Mesothelial cell of epicardium (in vitro differentiated cells): ENCODE data around the gene PRAC1. TPM values are rescaled to one million over a fixed set of nuclear protein-coding genes. Genes with fewer than 3 reads are reported as not detected.

Experiments
- DNase-seq, 2 experiments: peaks; one replicate each; pipeline ENCODE4 v3.0.0; 2021; ENCODE audit warnings: low spot score in 2 of 2; ENCODE audit not compliant: unreplicated experiment in 2 of 2
- H3K27ac Mint-ChIP-seq: 2 replicates; pipeline ENCODE4 v1.8.0; 2021; ENCODE audit warnings: mixed read lengths
- H3K27me3 Mint-ChIP-seq: 2 replicates; pipeline ENCODE4 v1.8.0; 2021; ENCODE audit warnings: low read depth, mixed read lengths
- H3K36me3 Mint-ChIP-seq: 2 replicates; pipeline ENCODE4 v1.8.0; 2021; ENCODE audit warnings: mixed read lengths
- H3K4me1 Mint-ChIP-seq: 2 replicates; pipeline ENCODE4 v1.8.0; 2021; ENCODE audit warnings: mixed read lengths
- H3K4me3 Mint-ChIP-seq: 2 replicates; pipeline ENCODE4 v1.8.0; 2021; ENCODE audit warnings: mild to moderate bottlenecking, moderate library complexity, mixed read lengths
- H3K9me3 Mint-ChIP-seq: 2 replicates; pipeline ENCODE4 v1.8.0; 2021; ENCODE audit warnings: mixed read lengths
- total RNA-seq: library from RNA; stranded (reverse); gene quantifications from 3 replicates; pipeline ENCODE4 v1.2.1, GENCODE V29; 2021
- TF ChIP-seq, protein P1 (sequence below): fragments of 200-600 bp; sonication (generic); IDR thresholded peaks from one replicate; pipeline ENCODE4 v1.5.0; 2021; ENCODE audit warnings: antibody characterized with exemption; ENCODE audit not compliant: unreplicated experiment

The PRAC1 gene
- total RNA-seq, 1 donor from 2014 or later: 14.0 TPM

DNA sequence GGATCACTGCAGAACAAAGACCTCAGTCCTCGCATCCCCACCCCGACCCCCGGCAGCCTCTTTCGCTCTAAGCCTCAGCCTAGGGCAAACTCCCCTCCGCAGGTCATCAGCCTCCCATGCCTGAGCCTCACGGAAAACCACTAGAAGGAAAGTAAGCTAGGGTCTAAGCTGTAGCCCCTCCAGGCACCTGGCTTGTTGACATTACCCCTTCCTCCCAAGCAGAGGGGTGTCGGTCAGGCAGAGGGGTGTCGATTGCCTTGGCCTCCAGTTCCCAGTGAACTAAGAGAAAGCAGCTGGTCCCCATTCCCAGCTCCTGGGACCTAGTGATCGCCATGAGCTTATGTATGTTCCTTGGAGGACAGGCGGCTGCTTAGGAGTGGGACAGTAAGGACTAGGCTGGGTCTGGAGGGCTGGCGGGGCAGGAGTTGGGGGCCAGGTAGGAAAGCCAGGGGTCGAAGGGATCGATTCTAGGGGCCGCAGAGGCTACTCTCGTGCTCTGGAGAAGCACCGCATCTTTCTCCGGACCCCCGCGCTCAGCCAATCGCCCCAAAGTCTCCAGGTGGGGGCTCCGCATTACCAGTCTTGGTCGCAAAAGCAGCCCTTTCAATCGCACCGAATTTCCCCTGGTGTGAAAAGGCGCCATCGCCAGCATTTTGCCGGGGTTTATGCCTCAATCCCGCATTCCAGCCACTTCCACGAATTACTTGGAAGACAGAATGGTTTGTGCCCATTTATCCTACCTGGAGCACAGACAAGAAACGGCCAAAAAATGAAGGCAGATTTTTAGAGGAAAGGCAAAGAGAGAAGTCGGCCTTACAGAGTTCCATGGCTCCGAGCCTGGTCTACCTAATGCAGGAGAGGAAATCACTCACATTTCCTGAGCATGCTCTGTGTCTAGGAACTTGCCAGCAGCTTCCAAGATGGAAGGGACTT lies 27.6 kb upstream of the PRAC1 start:
- TF ChIP-seq, protein P1, sequence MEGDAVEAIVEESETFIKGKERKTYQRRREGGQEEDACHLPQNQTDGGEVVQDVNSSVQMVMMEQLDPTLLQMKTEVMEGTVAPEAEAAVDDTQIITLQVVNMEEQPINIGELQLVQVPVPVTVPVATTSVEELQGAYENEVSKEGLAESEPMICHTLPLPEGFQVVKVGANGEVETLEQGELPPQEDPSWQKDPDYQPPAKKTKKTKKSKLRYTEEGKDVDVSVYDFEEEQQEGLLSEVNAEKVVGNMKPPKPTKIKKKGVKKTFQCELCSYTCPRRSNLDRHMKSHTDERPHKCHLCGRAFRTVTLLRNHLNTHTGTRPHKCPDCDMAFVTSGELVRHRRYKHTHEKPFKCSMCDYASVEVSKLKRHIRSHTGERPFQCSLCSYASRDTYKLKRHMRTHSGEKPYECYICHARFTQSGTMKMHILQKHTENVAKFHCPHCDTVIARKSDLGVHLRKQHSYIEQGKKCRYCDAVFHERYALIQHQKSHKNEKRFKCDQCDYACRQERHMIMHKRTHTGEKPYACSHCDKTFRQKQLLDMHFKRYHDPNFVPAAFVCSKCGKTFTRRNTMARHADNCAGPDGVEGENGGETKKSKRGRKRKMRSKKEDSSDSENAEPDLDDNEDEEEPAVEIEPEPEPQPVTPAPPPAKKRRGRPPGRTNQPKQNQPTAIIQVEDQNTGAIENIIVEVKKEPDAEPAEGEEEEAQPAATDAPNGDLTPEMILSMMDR: no peak
- H3K9me3 Mint-ChIP-seq: no peaks in the 10 kb centered on the region

GRCh38 chr17:48748718-48749566 lies 26.6 kb upstream of the PRAC1 start:
- no peak overlapping the region for H3K4me3 Mint-ChIP-seq

More for the DNA sequence above, 27.6 kb upstream of the PRAC1 start:
- Mint-ChIP-seq H3K4me3 (no peak overlapping the region), H3K27ac (peak overlapping the region; percentile 40), H3K27me3 (peaks cover 96% of the 10 kb centered on the region), H3K4me1 (peaks cover 54% of the 10 kb centered on the region), H3K36me3 (no peaks in the 10 kb centered on the region)
- no peak for DNase-seq

GRCh38 chr17:48747445-48748363 lies 25.4 kb upstream of the PRAC1 start:
- no peak for DNase-seq

More at GRCh38 chr17:48748718-48749566, 26.6 kb upstream of the PRAC1 start:
- TF ChIP-seq, protein P1: no peak
- Mint-ChIP-seq H3K27ac (peak overlapping the region; percentile 40), H3K4me1 (peaks cover 55% of the 10 kb centered on the region), H3K9me3 (no peaks in the 10 kb centered on the region), H3K27me3 (peaks cover 96% of the 10 kb centered on the region), H3K36me3 (no peaks in the 10 kb centered on the region)
- no peak for DNase-seq

GRCh38 chr17:48746916-48747444 lies 24.7 kb upstream of the PRAC1 start:
- Mint-ChIP-seq H3K36me3 (no peaks in the 10 kb centered on the region), H3K27me3 (peaks cover 96% of the 10 kb centered on the region), H3K4me3 (peak overlapping the region; percentile 19), H3K4me1 (peaks cover 38% of the 10 kb centered on the region), H3K27ac (peak overlapping the region; percentile 83), H3K9me3 (no peaks in the 10 kb centered on the region)
- TF ChIP-seq, protein P1: no peak
- no peak for DNase-seq

More at GRCh38 chr17:48747445-48748363, 25.4 kb upstream of the PRAC1 start:
- H3K9me3 Mint-ChIP-seq: no peaks in the 10 kb centered on the region
- H3K4me1 Mint-ChIP-seq: peaks cover 45% of the 10 kb centered on the region
- TF ChIP-seq, protein P1: no peak
- H3K4me3 Mint-ChIP-seq: peak overlapping the region; percentile 44
- H3K36me3 Mint-ChIP-seq: no peaks in the 10 kb centered on the region
- H3K27me3 Mint-ChIP-seq: peaks cover 96% of the 10 kb centered on the region
- H3K27ac Mint-ChIP-seq: peak overlapping the region; percentile 83
